Progenitor cell of endocrine pancreas (in vitro differentiated cells): ENCODE measurements around the gene C1QTNF6. TPM values are rescaled to one million over a fixed set of nuclear protein-coding genes. Genes with fewer than 3 reads are reported as not detected.

Source experiments
- DNase-seq: peaks from one replicate; pipeline ENCODE4 v3.0.0; 2021; ENCODE audit warnings: low spot score; ENCODE audit not compliant: unreplicated experiment
- H3K27ac Mint-ChIP-seq: 2 replicates; pipeline ENCODE4 v1.8.0; 2021; ENCODE audit warnings: mild to moderate bottlenecking, moderate library complexity, mixed read lengths
- H3K27me3 Mint-ChIP-seq: 2 replicates; pipeline ENCODE4 v1.8.0; 2021; ENCODE audit warnings: mixed read lengths
- H3K36me3 Mint-ChIP-seq: 2 replicates; pipeline ENCODE4 v1.8.0; 2022; ENCODE audit warnings: mixed read lengths; ENCODE audit not compliant: insufficient read depth
- H3K4me1 Mint-ChIP-seq: 2 replicates; pipeline ENCODE4 v1.8.0; 2021; ENCODE audit warnings: low read depth, mixed read lengths
- H3K4me3 Mint-ChIP-seq: 2 replicates; pipeline ENCODE4 v1.8.0; 2021; ENCODE audit warnings: low read depth, mild to moderate bottlenecking, moderate library complexity, mixed read lengths
- H3K9me3 Mint-ChIP-seq: 2 replicates; pipeline ENCODE4 v1.8.0; 2021; ENCODE audit warnings: low read depth, mixed read lengths
- CTCF ChIP-seq: fragments of 200-600 bp; sonication (generic); IDR thresholded peaks from one replicate; pipeline ENCODE4 v1.5.0; 2021; ENCODE audit warnings: antibody characterized with exemption, mild to moderate bottlenecking; ENCODE audit not compliant: unreplicated experiment
- total RNA-seq: library from RNA; stranded (reverse); gene quantifications from 2 replicates; pipeline ENCODE4 v1.2.1, GENCODE V29; 2021

Gene C1QTNF6
- total RNA-seq, 1 donor from 2014 or later, result 14.5 TPM

GRCh38 chr22:37151401-37151800 lies 36.6 kb downstream of the C1QTNF6 start:
- DNase-seq, result no peak
- H3K4me1 Mint-ChIP-seq, result no peaks in the 10 kb centered on the region
- no peak overlapping the region for H3K4me3 Mint-ChIP-seq
- H3K36me3 Mint-ChIP-seq, result peaks cover 3% of the 10 kb centered on the region
- H3K9me3 Mint-ChIP-seq, result peaks cover 11% of the 10 kb centered on the region
- H3K27ac Mint-ChIP-seq, result no peak overlapping the region
- H3K27me3 Mint-ChIP-seq, result peaks cover 13% of the 10 kb centered on the region
- no peak for TF ChIP-seq CTCF

GRCh38 chr22:37150701-37151100 lies 37.3 kb downstream of the C1QTNF6 start:
- peaks cover 3% of the 10 kb centered on the region for H3K36me3 Mint-ChIP-seq

GRCh38 chr22:37148742-37149665 lies 39.0 kb downstream of the C1QTNF6 start:
- peaks cover 11% of the 10 kb centered on the region for H3K9me3 Mint-ChIP-seq

More at GRCh38 chr22:37150701-37151100, 37.3 kb downstream of the C1QTNF6 start:
- H3K27me3 Mint-ChIP-seq, result peaks cover 14% of the 10 kb centered on the region
- H3K27ac Mint-ChIP-seq, result no peak overlapping the region
- no peak for DNase-seq
- H3K9me3 Mint-ChIP-seq, result peaks cover 11% of the 10 kb centered on the region
- H3K4me1 Mint-ChIP-seq, result peaks cover 5% of the 10 kb centered on the region
- no peak for TF ChIP-seq CTCF
- H3K4me3 Mint-ChIP-seq, result no peak overlapping the region

GRCh38 chr22:37148031-37148651 lies 39.9 kb downstream of the C1QTNF6 start:
- Mint-ChIP-seq H3K4me3 (no peak overlapping the region), H3K9me3 (peaks cover 11% of the 10 kb centered on the region), H3K4me1 (peaks cover 9% of the 10 kb centered on the region), H3K27me3 (peaks cover 14% of the 10 kb centered on the region), H3K27ac (no peak overlapping the region), H3K36me3 (peaks cover 3% of the 10 kb centered on the region)
- no peak for DNase-seq
- no peak for TF ChIP-seq CTCF

More at GRCh38 chr22:37148742-37149665, 39.0 kb downstream of the C1QTNF6 start:
- no peak for TF ChIP-seq CTCF
- Mint-ChIP-seq H3K27me3 (peaks cover 14% of the 10 kb centered on the region), H3K4me1 (peaks cover 9% of the 10 kb centered on the region), H3K36me3 (peaks cover 3% of the 10 kb centered on the region), H3K27ac (no peak overlapping the region), H3K4me3 (no peak overlapping the region)
- no peak for DNase-seq

GRCh38 chr22:37147186-37147990 lies 40.7 kb downstream of the C1QTNF6 start:
- Mint-ChIP-seq H3K36me3 (peaks cover 3% of the 10 kb centered on the region), H3K9me3 (peaks cover 11% of the 10 kb centered on the region), H3K27me3 (peaks cover 14% of the 10 kb centered on the region), H3K4me1 (peaks cover 9% of the 10 kb centered on the region), H3K27ac (no peak overlapping the region), H3K4me3 (no peak overlapping the region)
- TF ChIP-seq CTCF, result no peak
- no peak for DNase-seq
